Sigmoid colon (tissue), 4 donors: ENCODE results near the gene CCDC71.

Experiments
- POLR2A ChIP-seq, 2 donors: fragments of 450-650 bp; IDR thresholded peaks; one replicate each; pipeline ENCODE4 v1.6.1; 2016; ENCODE audit warnings: antibody characterized with exemption in 2 of 2, mild to moderate bottlenecking in 2 of 2, moderate library complexity in 2 of 2
- POLR2AphosphoS5 ChIP-seq, 4 donors: sonication (generic); formaldehyde crosslinking; IDR thresholded peaks; one replicate each; pipeline ENCODE4 v1.6.1; 2017; ENCODE audit warnings: antibody characterized with exemption in 4 of 4
- TF ChIP-seq, protein P1 (sequence below), 4 experiments: fragments of 450-650 bp in 3 of 4; fragments of 200-600 bp in 1 of 4; IDR thresholded peaks; one replicate each; pipeline ENCODE4 v1.5.1; 2016 to 2019; ENCODE audit warnings: antibody characterized with exemption in 4 of 4, mild to moderate bottlenecking in 3 of 4, moderate library complexity in 2 of 4

DNA sequence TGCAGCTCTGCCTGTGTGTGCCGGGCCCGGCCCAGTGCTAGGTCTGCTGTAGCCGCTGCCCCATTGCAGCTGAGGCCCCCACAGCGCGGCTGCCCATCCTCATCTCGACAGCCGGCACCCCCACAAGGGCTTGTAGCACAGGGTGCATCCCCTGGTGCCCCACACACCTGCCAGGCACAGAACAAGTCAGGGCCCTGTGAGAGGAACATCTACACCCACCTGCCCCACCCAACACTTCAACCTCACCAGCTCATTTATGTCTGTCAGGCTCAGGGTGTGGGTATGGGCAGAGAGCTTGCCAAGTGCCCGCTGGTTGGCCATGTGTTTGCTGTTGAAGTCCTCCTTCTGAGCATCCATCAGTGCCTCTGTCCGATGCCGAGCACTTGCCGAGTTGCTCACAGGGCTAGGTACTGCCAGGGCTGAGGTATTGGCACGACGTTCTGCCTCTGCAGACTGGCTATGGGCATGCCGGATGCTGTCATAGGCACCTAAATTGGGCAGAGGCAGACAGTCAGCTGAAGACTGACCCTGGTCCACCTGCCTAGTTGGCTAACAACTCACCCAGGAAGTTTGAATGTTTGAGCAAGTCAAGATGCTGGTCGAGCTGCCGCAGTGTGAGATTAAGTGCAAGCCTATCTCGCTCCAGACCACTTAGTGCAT, 43.1 kb downstream of the CCDC71 start:
- no peak for TF ChIP-seq POLR2AphosphoS5 (IDR thresholded peaks at IDR 0.05)
- TF ChIP-seq, protein P1, sequence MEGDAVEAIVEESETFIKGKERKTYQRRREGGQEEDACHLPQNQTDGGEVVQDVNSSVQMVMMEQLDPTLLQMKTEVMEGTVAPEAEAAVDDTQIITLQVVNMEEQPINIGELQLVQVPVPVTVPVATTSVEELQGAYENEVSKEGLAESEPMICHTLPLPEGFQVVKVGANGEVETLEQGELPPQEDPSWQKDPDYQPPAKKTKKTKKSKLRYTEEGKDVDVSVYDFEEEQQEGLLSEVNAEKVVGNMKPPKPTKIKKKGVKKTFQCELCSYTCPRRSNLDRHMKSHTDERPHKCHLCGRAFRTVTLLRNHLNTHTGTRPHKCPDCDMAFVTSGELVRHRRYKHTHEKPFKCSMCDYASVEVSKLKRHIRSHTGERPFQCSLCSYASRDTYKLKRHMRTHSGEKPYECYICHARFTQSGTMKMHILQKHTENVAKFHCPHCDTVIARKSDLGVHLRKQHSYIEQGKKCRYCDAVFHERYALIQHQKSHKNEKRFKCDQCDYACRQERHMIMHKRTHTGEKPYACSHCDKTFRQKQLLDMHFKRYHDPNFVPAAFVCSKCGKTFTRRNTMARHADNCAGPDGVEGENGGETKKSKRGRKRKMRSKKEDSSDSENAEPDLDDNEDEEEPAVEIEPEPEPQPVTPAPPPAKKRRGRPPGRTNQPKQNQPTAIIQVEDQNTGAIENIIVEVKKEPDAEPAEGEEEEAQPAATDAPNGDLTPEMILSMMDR (IDR thresholded peaks at IDR 0.05): no peak
- TF ChIP-seq POLR2A (IDR thresholded peaks at IDR 0.05): no peak
